Fibroblast of skin of scalp (primary cell): ENCODE results near the gene PTPRG.
"Not testable (repeated sequence)": the region's sequence is repeated elsewhere in the genome, so short reads cannot be mapped to it uniquely, and the experiment has no call there.

ENCODE experiments used
- DNase-seq: peaks from one replicate; pipeline ENCODE4 v3.0.0-alpha.2; 2013

Gene PTPRG

DNA sequence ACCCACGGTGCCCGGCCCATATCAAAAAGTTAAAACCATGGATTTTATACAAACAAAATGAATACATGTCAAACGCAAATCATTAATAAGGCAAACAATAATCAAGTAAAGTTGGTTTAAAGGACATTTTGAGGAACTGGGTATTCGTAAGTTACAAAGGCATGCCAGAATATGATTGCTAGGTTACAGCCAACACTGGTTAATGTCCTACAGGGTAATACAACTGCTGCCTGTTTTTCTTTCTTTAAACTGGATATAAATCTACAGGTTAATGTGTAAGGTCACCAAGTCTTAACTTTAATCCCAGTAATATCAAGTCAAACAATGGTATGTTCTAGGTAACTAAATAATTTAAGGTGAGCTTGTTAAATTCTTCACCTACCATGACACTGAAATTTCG is 166.1 kb downstream of the PTPRG start:
- no peak for DNase-seq

- no peak for DNase-seq
These were observed 167.8 kb downstream of the PTPRG start for GRCh38 chr3:61729038-61729634.

DNA sequence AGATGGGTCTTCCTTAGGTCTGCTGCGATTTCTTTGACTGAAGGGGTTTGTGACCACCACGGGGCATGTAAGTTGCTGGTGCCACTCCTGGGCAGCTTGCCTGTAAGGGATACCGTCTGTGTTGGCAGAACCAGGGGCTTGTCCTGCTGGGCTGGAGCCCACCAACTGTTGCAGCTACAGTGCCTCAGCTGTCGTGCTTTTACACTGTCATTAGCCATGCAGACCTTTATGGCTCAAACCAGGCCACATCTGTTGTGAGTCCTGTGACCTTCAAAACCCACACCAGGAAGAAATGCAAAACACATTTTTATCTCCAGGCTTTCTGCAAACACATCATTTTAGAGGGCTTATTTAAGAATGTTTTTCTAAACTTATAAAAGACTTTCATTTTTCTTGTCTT is 168.7 kb downstream of the PTPRG start:
- DNase-seq, result no peak

DNA sequence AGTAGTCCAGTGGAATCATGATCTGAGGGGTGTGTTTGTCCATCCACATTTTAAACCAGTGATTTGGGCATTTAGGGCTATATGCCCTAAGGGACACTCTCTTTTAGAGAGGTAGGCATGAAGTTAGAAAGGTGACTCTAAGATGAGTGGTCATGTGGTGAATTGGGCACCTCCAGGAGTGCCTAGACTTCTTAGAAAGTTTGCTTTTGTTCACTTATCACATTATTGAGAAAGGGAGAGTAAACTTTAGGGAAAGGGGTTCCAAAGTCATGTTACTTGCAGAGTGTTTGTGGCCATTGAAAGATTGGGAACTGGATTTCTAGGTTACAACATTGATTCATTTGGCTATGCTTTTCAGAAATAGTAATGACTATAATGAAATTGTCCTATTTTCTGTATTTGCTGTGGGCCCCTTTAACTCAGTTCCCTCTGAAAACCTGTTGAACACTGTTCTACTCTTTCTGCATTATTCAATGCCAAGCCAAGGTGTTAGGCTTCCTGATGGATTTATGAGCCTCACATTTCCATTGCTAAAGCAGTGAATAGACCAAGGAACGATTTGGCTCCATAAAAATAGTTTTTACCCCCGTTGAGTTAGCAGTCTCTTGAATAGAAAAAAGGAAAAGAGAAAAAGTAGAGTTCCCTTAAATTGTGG is 169.3 kb downstream of the PTPRG start:
- DNase-seq, result no peak

DNA sequence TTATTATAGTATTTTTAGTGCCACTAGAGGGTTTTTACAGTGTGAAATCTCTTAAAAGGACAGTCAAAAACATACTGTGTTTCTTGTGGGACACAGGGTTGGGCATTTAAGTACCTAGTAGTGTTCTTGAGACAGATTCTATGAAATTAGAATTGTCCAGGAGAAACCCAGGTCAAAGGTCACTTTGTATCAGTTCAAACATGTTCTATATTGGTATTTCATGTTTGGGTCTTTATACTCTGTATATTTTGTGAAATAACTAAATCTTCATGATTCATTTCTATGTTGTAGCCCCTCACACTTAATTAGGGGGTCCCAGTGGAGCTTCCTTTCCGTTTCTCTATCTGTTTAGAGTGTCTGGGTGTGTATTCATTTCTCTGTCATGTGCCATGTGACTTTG is 171.6 kb downstream of the PTPRG start:
- no peak for DNase-seq

DNA sequence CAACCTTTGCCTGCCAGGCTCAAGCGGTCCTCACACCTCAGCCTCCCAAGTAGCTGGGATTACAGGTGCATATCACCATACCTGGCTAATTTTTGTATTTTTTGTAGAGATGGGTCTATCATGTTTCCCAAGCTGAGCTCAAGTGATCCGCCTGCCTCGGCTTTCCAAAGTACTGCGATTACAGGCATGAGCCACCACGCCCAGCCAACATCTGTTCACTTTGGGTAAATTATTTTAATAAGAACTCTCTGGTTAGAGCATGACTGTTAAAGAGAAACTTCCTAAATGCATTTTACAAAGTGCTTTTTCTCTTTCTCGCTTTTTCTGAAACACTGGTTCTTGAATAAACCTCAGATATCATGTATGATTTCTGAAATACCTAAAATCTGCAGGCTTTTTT is 172.5 kb downstream of the PTPRG start:
- DNase-seq, result no peak

- no peak for DNase-seq
These were observed 173.6 kb downstream of the PTPRG start for GRCh38 chr3:61734749-61735686.

- DNase-seq, result no peak
These were observed 175.1 kb downstream of the PTPRG start for GRCh38 chr3:61736506-61736905.

GRCh38 chr3:61739640-61740039 is 178.3 kb downstream of the PTPRG start:
- no peak for DNase-seq

DNA sequence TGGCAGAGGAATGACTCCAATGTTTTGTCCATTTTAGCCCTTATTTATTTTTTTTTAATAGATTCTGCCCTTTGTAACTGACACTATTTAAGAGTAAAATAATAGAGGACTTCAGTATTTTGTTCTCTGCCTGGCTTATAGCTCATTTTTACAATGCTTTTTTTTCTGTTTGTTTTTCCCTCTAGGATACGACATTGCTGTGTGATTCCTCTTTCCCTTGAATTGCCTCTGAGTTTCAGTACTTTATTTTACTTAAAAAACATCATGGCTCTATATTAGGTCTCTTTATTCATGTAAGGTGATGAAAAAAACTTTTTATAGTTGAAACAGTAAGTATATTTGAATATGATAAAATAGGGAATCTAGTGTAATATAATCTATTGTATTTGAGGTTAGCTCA is 179.1 kb downstream of the PTPRG start:
- DNase-seq, result no peak

DNA sequence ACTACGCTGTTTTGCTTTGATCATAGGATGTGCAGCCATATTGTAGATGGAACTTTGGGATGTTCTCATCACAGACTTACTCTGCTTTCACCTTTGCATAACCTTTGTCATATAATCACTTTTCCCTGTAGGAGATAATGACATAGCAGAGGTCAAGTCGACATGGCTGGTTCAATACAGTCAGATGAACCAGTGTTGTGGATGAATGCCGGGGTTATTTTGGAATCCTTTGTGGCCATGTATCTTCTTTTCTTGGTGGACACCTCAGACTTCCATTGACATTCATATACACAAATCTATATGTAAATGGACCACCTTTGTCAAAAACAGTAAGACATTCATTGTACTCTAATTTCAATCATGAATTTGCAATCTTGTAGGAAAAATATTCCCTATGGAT is 180.2 kb downstream of the PTPRG start:
- DNase-seq, result no peak

DNA sequence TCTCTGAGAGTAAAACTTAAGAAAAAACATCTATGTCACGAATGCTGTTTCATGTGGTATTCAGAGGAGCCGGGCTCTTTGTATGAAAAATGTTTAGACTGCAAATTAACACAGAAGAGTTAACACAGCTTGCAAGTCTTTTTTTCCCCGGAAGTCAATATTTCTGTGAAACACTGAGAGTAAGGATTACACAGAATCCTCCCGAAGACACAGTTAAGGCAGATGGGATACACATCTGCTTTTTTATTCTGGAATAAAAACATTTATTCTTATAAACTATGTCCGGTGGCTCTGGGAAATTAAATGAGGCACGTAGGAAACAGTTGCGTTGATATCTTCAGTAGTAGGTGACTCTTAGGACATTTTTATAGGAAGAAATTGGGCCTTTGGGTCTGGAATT is 180.6 kb downstream of the PTPRG start:
- no peak for DNase-seq

- no peak for DNase-seq
These were observed 181.7 kb downstream of the PTPRG start for GRCh38 chr3:61743067-61743466.

DNA sequence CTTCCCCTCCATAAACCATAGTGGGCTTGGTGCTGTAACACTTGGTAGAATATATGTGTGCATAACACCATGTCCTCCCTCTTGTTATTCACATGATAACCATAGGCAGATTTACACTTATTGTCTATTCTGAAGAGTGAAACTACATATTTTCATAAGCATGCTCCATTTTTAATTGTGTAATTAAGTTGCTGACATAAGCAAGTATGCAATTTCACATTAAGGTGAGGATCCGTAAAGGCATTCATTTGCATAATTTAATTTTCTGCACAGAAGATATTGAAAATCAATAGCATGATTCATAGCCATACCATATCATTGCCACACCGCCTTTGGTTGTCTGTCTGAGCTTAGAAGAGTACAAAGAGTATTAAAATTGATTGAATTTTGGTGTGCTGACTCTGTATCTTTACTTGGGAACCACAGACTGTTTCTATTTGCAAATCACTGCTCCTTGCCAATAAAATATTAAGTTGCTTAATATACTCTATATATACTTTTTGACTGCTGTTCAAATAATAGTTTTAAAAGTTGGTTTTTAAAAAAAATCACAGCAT is 182.4 kb downstream of the PTPRG start:
- no peak for DNase-seq

- DNase-seq, result no peak
These were observed 186.9 kb downstream of the PTPRG start for GRCh38 chr3:61748288-61748687.

- no peak for DNase-seq
These were observed 189.4 kb downstream of the PTPRG start for GRCh38 chr3:61750766-61751165.

GRCh38 chr3:61758839-61759238 is 197.5 kb downstream of the PTPRG start:
- DNase-seq, result no peak

DNA sequence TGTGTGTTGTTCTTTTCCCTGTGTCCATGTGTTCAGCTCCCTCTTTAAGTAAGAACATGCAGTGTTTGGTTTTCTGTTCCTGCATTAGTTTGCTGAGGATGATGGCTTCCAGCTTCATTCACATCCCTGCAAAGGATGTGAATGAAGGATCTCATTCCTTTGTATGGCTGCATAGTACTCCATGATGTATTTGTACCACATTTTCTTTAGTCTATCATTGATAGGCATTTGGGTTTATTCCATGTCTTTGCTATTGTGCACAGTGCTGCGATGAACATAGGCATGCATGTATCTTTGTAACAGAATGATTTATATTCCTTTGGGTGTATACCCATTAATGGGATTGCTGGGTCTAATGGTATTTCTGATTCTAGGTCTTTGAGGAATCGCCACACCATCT is 199.4 kb downstream of the PTPRG start:
- not testable (repeated sequence) for DNase-seq

- DNase-seq, result no peak
These were observed 200.5 kb downstream of the PTPRG start for GRCh38 chr3:61761694-61762430.

DNA sequence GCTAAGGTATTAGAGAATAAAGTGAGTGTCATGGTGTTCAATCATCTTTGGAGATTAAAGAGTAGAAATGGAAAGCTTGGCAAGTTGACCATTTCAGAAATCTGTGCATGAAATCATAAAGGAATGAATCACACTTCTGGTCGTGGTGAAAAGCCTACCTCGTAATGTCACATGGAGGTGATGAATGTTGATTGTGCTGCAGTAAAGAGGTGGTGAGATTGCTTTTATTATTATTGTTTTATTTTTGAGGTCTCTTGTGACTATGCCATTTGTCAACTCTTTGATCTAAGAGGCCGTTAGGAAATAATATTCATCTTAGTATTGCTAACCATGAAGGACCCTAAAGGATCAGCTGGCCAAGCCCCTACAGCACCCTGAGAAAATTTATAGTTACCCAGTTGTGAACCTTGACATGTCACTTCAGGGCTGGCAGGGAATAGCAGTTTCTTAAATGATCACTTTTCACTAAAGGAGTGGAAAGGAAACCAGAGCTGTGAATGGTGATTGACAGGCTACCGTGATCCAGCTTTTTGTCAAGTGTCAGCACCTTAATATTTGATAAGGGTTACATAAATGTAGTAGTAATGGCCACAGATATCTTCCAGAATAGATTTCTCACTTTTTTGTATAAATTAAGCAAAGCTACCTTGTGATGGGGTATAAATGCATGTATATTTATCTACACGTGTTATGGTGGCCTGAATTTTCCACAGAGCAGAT is 203.9 kb downstream of the PTPRG start:
- no peak for DNase-seq

DNA sequence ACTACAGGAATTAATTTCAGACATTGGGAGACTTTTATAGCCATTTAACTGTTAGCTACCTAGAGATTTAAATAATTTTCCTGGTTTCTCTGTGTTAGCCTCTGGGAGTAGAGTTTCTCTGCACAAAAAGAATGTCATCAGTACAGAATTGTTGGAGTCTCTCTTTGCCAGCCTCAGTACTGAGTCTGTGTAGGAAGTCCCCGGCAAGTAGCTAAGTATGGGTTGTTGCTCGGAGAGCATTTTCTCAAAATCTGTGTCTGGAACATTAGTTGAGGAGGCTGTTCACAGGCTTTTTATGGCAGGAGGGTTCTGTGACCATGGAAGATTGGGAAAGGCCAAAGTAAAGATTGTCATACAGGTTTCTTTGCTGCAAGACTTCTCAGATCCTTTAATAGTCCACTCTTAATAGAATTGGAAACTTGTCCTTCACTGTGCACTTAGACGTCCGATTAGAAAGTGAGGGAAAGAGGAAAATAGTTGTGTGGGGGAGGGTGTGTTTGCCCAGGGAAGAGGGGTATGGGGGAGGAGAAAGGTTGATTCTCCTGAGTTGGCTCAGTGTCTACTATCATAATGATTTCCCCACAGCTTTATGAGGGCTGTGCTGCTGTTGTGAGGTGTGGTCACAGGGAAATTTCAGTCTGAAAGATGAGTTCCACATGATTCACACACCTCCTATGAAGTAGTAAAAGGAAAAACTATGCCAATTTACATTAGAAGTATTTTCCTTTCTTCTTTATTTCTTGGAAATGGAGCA is 207.1 kb downstream of the PTPRG start:
- peak; percentile 14 for DNase-seq
